HG02943 (cell line): ENCODE results near the gene IL20RA.

Source experiments
- ATAC-seq: cut with Tn5 transposase; IDR thresholded peaks from one replicate; pipeline ENCODE4 v1.9.1; 2021; ENCODE audit warnings: mild to moderate bottlenecking, low read depth, moderate library complexity; ENCODE audit not compliant: unreplicated experiment

The IL20RA gene

DNA sequence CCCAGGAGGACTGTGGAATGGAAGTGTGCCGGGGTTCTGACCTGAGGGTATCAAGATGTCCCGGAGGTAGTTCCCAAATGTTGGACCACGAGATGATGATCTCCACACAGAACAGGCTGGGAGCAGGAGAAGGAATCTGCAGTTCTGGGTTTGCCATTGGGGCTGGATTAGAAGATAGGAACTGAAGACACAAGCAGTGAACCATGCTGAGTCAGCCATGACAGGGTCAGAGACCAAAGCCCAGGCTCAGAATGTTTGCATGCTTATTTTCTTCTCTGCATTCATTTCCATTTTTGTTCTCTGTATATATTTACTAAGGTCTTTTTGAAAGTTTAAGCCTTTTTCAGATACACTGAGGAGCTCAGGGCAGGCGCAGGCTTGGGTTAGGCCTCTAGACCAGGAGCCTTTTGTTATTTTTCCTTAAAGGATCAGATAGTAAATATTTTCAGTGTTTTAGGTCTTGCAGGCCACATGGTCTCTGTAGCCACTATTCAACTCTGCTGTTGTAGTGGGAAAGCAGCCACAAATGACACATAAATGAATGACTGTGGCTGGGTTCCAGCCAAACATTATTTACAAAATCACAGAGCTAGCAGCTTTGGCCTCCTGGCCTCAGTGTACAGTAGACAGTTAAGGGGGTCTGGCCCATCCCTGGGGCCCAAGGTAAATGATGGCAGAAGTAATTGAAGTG, 94.2 kb downstream of the IL20RA start:
- no peak for ATAC-seq
